PC-9 (cell line): ENCODE data around the gene TCEA2. TPM values are rescaled to one million over a fixed set of nuclear protein-coding genes. Genes with fewer than 3 reads are reported as not detected.
A peak's percentile ranks its signal among the peaks of the same experiment; 100 is the strongest.

Source experiments
- BruUV-seq: library from RNA; stranded (reverse); fragments of 400-500 nt; replicated peaks from 2 replicates; lab custom pipeline; 2021; lab: Mats Ljungman, UMichigan
- CTCF ChIA-PET: fragments of 300-600 bp; sonication (Branson Sonifier 250); formaldehyde crosslinking; loops from one replicate; lab custom pipeline; 2022; ENCODE audit warnings: antibody characterized with exemption; lab: Charles Lee
- POLR2A ChIA-PET: fragments of 300-600 bp; sonication (Branson Sonifier 250); formaldehyde crosslinking; loops from one replicate; lab custom pipeline; 2022; ENCODE audit warnings: antibody characterized with exemption; ENCODE audit not compliant: unreplicated experiment; lab: Charles Lee
- DNase-seq, 2 experiments: peaks; one replicate each; pipeline versions ENCODE4 v3.0.0 to v3.0.0-alpha.2; 2015 to 2022; ENCODE audit warnings: mixed read lengths in 1 of 2
- H2AFZ ChIP-seq: fragments of 200-600 bp; sonication (generic); 2 replicates; pipeline ENCODE4 v1.8.1; 2017; ENCODE audit warnings: antibody characterized with exemption
- H3F3A ChIP-seq: fragments of 200-600 bp; sonication (generic); 2 replicates; pipeline ENCODE4 v1.8.1; 2017; ENCODE audit warnings: antibody characterized with exemption, mild to moderate bottlenecking, low read depth; ENCODE audit not compliant: insufficient read depth
- H3K27ac ChIP-seq: fragments of 200-600 bp; sonication (generic); 2 replicates; pipeline ENCODE4 v1.6.1; 2016; ENCODE audit warnings: mixed run types
- H3K27me3 ChIP-seq: fragments of 200-600 bp; sonication (generic); 2 replicates; pipeline ENCODE4 v1.6.1; 2016; ENCODE audit warnings: low read depth, mixed run types; ENCODE audit not compliant: insufficient read depth
- H3K36me3 ChIP-seq: fragments of 200-600 bp; sonication (generic); 2 replicates; pipeline ENCODE4 v1.6.1; 2016; ENCODE audit warnings: low read depth, mixed run types
- H3K4me1 ChIP-seq: fragments of 200-600 bp; sonication (generic); replicated peaks from 2 replicates; pipeline ENCODE4 v1.6.1; 2016; ENCODE audit warnings: mixed run types; ENCODE audit not compliant: insufficient read depth
- H3K4me2 ChIP-seq: fragments of 200-600 bp; sonication (generic); 2 replicates; pipeline ENCODE4 v1.6.1; 2017; ENCODE audit warnings: mixed run types
- H3K4me3 ChIP-seq: fragments of 200-600 bp; sonication (generic); 2 replicates; pipeline ENCODE4 v1.6.1; 2016; ENCODE audit warnings: mixed run types
- H3K79me2 ChIP-seq: fragments of 200-600 bp; sonication (generic); 2 replicates; pipeline ENCODE4 v1.6.1; 2017; ENCODE audit warnings: low read depth, mixed run types
- H3K9me2 ChIP-seq: fragments of 200-600 bp; sonication (generic); 2 replicates; pipeline ENCODE4 v1.8.1; 2017; ENCODE audit warnings: mild to moderate bottlenecking; ENCODE audit not compliant: insufficient read depth
- H3K9me3 ChIP-seq: fragments of 200-600 bp; sonication (generic); 2 replicates; pipeline ENCODE4 v1.8.1; 2016; ENCODE audit warnings: low read depth; ENCODE audit not compliant: insufficient read depth
- H4K20me1 ChIP-seq: fragments of 200-600 bp; sonication (generic); 2 replicates; pipeline ENCODE4 v1.8.1; 2017; ENCODE audit not compliant: insufficient read depth
- EZH2 ChIP-seq: fragments of 200-600 bp; sonication (generic); IDR thresholded peaks from 2 replicates; pipeline ENCODE4 v1.8.0; 2017; ENCODE audit warnings: antibody characterized with exemption, low read depth
- intact Hi-C: fragments of 100-400 bp; cut with micrococcal nuclease; formaldehyde crosslinking; loops from one replicate; pipeline ENCODE4 v1.10.0; 2022; ENCODE audit not compliant: unreplicated experiment
- total RNA-seq: library from RNA; stranded (reverse); gene quantifications from 2 replicates; pipeline ENCODE4 v1.2.3, GENCODE V29; 2021
- TF ChIP-seq, protein P1 (sequence below): fragments of 200-600 bp; sonication (generic); conservative IDR thresholded peaks from 2 replicates; pipeline ENCODE4 v1.6.1; 2017; ENCODE audit warnings: mixed run types, antibody characterized with exemption, mild to moderate bottlenecking, moderate library complexity

The TCEA2 gene
- total RNA-seq, 1 experiment from 2014 or later: 100 TPM

DNA sequence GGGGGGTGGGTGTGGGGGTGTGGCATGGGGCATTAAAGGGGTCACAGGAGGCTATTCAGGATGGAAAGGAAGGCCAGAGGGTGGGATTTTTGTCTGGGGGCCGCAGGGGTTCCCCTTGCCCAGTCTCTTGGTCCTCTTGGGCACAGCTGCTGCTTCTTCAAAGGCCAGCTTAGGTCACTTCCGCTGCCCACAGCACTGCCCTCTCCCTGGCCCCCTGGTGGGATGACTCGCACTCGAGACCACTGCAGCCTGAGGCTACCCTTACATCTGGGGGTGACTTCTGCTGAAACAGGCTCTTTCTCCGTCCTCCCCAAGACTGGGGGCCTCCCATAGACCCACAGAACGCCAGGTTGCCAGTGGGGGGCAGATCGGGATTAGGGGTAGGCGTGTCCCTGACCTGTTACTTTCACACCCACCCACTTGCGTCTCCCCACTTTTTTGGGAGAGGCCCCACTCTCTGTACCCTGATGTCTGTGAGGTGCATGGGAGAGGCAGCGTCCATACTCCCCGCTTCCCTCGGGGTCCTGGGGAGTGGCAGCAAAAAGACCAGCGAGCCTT is 19.9 kb downstream of the TCEA2 start:
- H3K9me2 ChIP-seq: no peaks in the 10 kb centered on the region
- peaks cover 12% of the 10 kb centered on the region for H3K4me1 ChIP-seq
- TF ChIP-seq, protein P1, sequence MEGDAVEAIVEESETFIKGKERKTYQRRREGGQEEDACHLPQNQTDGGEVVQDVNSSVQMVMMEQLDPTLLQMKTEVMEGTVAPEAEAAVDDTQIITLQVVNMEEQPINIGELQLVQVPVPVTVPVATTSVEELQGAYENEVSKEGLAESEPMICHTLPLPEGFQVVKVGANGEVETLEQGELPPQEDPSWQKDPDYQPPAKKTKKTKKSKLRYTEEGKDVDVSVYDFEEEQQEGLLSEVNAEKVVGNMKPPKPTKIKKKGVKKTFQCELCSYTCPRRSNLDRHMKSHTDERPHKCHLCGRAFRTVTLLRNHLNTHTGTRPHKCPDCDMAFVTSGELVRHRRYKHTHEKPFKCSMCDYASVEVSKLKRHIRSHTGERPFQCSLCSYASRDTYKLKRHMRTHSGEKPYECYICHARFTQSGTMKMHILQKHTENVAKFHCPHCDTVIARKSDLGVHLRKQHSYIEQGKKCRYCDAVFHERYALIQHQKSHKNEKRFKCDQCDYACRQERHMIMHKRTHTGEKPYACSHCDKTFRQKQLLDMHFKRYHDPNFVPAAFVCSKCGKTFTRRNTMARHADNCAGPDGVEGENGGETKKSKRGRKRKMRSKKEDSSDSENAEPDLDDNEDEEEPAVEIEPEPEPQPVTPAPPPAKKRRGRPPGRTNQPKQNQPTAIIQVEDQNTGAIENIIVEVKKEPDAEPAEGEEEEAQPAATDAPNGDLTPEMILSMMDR: no peak
- no peak for TF ChIP-seq EZH2
- peak overlapping the region; percentile 64 for H3K4me2 ChIP-seq
- H3K9me3 ChIP-seq: no peaks in the 10 kb centered on the region
- H3F3A ChIP-seq: peaks cover 27% of the 10 kb centered on the region
- H3K79me2 ChIP-seq: peaks cover 8% of the 10 kb centered on the region
- no TSS peak for BruUV-seq
- peaks cover 5% of the 10 kb centered on the region; the same call in 1 of the 2 replicates for H4K20me1 ChIP-seq
- peak overlapping the region; percentile 37; the same call in 1 of the 2 replicates for H3K4me3 ChIP-seq
- H3K27ac ChIP-seq: no peak overlapping the region
- no peak for DNase-seq
- intact Hi-C loops: loop anchor here (5.0 kb wide), 1 partner anchor 39 kb away; no protein-coding TSS in a partner anchor
- H3K36me3 ChIP-seq: no peaks in the 10 kb centered on the region
- no peak overlapping the region for H2AFZ ChIP-seq
- H3K27me3 ChIP-seq: peaks cover 42% of the 10 kb centered on the region
- ChIA-PET POLR2A (no interaction called here), CTCF (interaction anchor here (1.0 to 1.1 kb wide), 2 partner anchors 13 to 45 kb away, joined by 3 read pairs; no protein-coding TSS in a partner anchor)

DNA sequence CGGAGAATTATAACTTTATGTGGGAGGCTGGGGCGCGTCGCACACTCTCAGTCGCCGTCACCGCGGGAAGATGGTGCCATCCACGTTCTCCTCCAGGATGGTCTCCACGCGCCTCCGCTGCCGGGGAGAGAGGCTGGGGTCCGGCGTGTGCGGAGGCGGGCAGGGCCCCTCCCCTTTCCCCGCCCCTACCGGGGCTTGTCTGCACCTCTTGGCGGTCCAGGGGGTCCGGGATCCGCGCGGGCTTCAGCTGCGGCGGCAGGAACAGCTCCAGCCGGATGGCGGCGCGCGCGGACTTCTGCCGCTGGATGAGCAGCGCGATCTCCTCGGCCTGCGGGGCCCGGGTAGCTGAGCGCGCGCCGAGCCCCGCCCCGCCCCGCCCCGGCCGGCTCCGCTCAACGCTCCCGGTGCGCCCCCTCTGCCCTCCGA is 20.4 kb downstream of the TCEA2 start:
- Histone ChIP-seq H3K79me2 (peaks cover 3% of the 10 kb centered on the region; the same call in 1 of the 2 replicates), H3K4me2 (peak overlapping the region; percentile 64), H3K4me1 (peaks cover 7% of the 10 kb centered on the region), H4K20me1 (no peaks in the 10 kb centered on the region; the same call in 1 of the 2 replicates), H2AFZ (no peak overlapping the region), H3K27me3 (peaks cover 45% of the 10 kb centered on the region), H3K27ac (no peak overlapping the region), H3K9me3 (no peaks in the 10 kb centered on the region), H3K36me3 (no peaks in the 10 kb centered on the region), H3F3A (peaks cover 27% of the 10 kb centered on the region), H3K9me2 (no peaks in the 10 kb centered on the region), H3K4me3 (peak overlapping the region; percentile 37; the same call in 1 of the 2 replicates)
- no TSS peak for BruUV-seq
- peak; percentile 54 to 71 for DNase-seq
- intact Hi-C loops: loop anchor here (5.0 kb wide), 1 partner anchor 39 kb away; no protein-coding TSS in a partner anchor
- ChIA-PET CTCF (interaction anchor here (0.7 to 1.0 kb wide), 2 partner anchors 45 to 211 kb away, joined by 3 read pairs; no protein-coding TSS in a partner anchor), POLR2A (no interaction called here)
- TF ChIP-seq EZH2: no peak
- TF ChIP-seq, protein P1: peak; percentile 56

DNA sequence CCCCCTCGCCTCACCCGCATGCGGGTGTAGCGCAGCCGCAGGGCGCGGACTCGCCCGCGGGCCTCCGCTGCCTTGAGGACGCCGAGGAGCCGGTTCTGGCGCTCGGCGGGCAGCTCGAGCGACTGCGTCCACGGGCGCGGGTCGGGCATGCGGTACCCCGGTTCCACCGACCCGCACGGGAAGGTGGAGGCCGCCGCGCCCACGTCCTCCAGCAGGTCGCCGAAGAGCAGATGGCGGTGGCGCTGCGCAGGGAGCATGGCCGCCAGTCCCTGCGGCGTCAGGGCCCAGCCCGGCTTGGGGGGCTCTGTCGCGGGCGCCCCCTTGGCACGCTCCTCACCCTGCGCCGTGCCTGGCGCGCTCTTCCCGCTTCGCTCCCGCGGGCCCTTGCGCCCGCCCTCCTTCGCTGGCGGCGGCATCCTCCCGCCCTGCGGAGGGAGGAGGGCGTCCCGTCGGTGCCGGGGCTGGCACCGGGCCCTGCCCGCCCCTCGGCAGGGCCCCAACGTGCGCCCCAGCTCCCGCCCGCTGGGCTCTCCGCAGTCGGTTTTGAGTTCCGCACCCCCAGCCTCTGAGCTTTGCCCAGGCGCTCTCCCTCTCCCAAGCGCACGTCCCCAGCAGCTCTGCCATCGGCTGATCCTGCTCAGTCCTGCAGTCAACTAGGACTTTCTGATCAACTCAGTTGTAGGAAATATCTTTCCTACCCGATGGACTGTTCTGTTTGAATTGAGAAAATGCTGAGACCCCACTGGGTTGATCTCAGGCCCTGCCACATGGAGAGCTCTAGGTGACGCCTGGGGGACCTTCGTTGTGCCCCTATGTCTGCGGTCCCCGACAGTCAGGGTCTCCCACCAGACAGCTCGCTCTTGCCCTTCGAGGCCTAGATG is 21.0 kb downstream of the TCEA2 start, which contains the start of gene LKAAEAR1:
LKAAEAR1 (minus strand) TSS at position 595 of the 881 bp plus-strand sequence; CDS start at position 416, 179 bp downstream.
- intact Hi-C loops: loop anchor here (5.0 kb wide), 1 partner anchor 38 kb away; no protein-coding TSS in a partner anchor
- Histone ChIP-seq H3K36me3 (no peaks in the 10 kb centered on the region), H3K9me2 (no peaks in the 10 kb centered on the region), H3K4me1 (0 out of 2 replicates have a peak, but pooled peaks cover under 1% of the 10 kb centered on the region), H3K27me3 (peaks cover 45% of the 10 kb centered on the region), H3F3A (peaks cover 25% of the 10 kb centered on the region), H4K20me1 (no peaks in the 10 kb centered on the region; the same call in 1 of the 2 replicates), H3K79me2 (no peaks in the 10 kb centered on the region), H2AFZ (no peak within 1 kb of the TSS), H3K9me3 (no peaks in the 10 kb centered on the region), H3K27ac (no peak within 1 kb of the TSS), H3K4me2 (peak within 1 kb of the TSS; percentile 64), H3K4me3 (peak within 1 kb of the TSS; percentile 37; the same call in 1 of the 2 replicates)
- TF ChIP-seq, protein P1: no peak
- TF ChIP-seq EZH2: no peak
- DNase-seq: no peak
- ChIA-PET POLR2A (no interaction called here), CTCF (interaction anchor here (0.7 to 1.0 kb wide), 2 partner anchors 46 to 212 kb away, joined by 3 read pairs; no protein-coding TSS in a partner anchor)
- no TSS peak for BruUV-seq
